Coronary artery (tissue), 2 donors: Measurements from ENCODE around the gene MRPL24.

Source experiments
- DNase-seq: peaks from one replicate; pipeline ENCODE4 v3.0.0-alpha.2; 2017; ENCODE audit warnings: low spot score
- H3K27ac ChIP-seq, 2 donors: fragments of 200-600 bp; sonication (generic); one replicate each; pipeline ENCODE4 v1.5.1; 2016 to 2019
- H3K4me3 ChIP-seq: fragments of 200-600 bp; sonication (generic); 2 replicates; pipeline ENCODE4 v1.5.1; 2016; ENCODE audit warnings: mild to moderate bottlenecking, moderate library complexity
- CTCF ChIP-seq: fragments of 200-600 bp; sonication (generic); IDR thresholded peaks from one replicate; pipeline ENCODE4 v1.5.1; 2019; ENCODE audit warnings: antibody characterized with exemption

The MRPL24 gene

GRCh38 chr1:156728599-156729462 lies 12.1 kb downstream of the MRPL24 start, which contains the start of gene ISG20L2:
Gene ISG20L2, minus strand, starts transcription at chr1:156728766. Its CDS starts 1,114 bp downstream, at chr1:156727652.
- peak within 1 kb of the TSS; percentile 96 to 99 for H3K27ac ChIP-seq
- H3K4me3 ChIP-seq: peak within 1 kb of the TSS; percentile 98
- DNase-seq: peak; percentile 98
- TF ChIP-seq CTCF: no peak

GRCh38 chr1:156727926-156728598 lies 12.8 kb downstream of the MRPL24 start, which contains the start of gene METTL25B:
Gene METTL25B, plus strand, starts transcription at chr1:156728469. Its CDS starts 636 bp downstream, at chr1:156729105.
- H3K4me3 ChIP-seq: peak within 1 kb of the TSS; percentile 98
- TF ChIP-seq CTCF: no peak
- DNase-seq: peak; percentile 92
- peak within 1 kb of the TSS; percentile 96 to 99 for H3K27ac ChIP-seq

- H3K4me3 ChIP-seq: peak overlapping the region; percentile 98
- peak overlapping the region; percentile 96 to 99 for H3K27ac ChIP-seq
- TF ChIP-seq CTCF: no peak
- no peak for DNase-seq
Measured at GRCh38 chr1:156727492-156727891, 13.4 kb downstream of the MRPL24 start.

- H3K27ac ChIP-seq: peak overlapping the region in 1 of 2 donors; percentile 3
- no peak for TF ChIP-seq CTCF
- peak; percentile 71 for DNase-seq
- H3K4me3 ChIP-seq: peak overlapping the region; percentile 98
Measured at GRCh38 chr1:156726549-156727226, 14.2 kb downstream of the MRPL24 start.

GRCh38 chr1:156725683-156726280 lies 15.1 kb downstream of the MRPL24 start:
- Histone ChIP-seq H3K4me3 (peak overlapping the region; percentile 98), H3K27ac (no peak overlapping the region)
- DNase-seq: peak; percentile 88
- TF ChIP-seq CTCF: peak; percentile 93

GRCh38 chr1:156721535-156721934 lies 19.4 kb downstream of the MRPL24 start:
- TF ChIP-seq CTCF: no peak
- Histone ChIP-seq H3K4me3 (no peak overlapping the region), H3K27ac (no peak overlapping the region)
- no peak for DNase-seq
